GM18508 (cell line): ENCODE data around the gene SMIM20.

ENCODE experiments used
- ATAC-seq: cut with Tn5 transposase; IDR thresholded peaks from one replicate; pipeline ENCODE4 v1.9.1; 2021; ENCODE audit warnings: moderate number of reproducible peaks; ENCODE audit not compliant: insufficient read depth, unreplicated experiment

Gene SMIM20

GRCh38 chr4:25951390-25951952, 37.5 kb downstream of the SMIM20 start:
- ATAC-seq: no peak

GRCh38 chr4:25953740-25954139, 39.7 kb downstream of the SMIM20 start:
- ATAC-seq: no peak

- no peak for ATAC-seq
Measured at GRCh38 chr4:25954293-25954904, 40.4 kb downstream of the SMIM20 start.

GRCh38 chr4:25955705-25956104, 41.7 kb downstream of the SMIM20 start:
- ATAC-seq: no peak

GRCh38 chr4:25956260-25956659, 42.2 kb downstream of the SMIM20 start:
- no peak for ATAC-seq

- ATAC-seq: no peak
Measured at GRCh38 chr4:25958110-25958509, 44.1 kb downstream of the SMIM20 start.

- ATAC-seq: no peak
Measured at GRCh38 chr4:25962393-25962792, 48.4 kb downstream of the SMIM20 start.

- ATAC-seq: no peak
Measured at GRCh38 chr4:25965629-25966028, 51.6 kb downstream of the SMIM20 start.

GRCh38 chr4:25966171-25966570, 52.2 kb downstream of the SMIM20 start:
- no peak for ATAC-seq

- ATAC-seq: no peak
Measured at GRCh38 chr4:25969374-25970155, 55.5 kb downstream of the SMIM20 start.

- peak; percentile 42 for ATAC-seq
Measured at GRCh38 chr4:25970226-25970675, 56.2 kb downstream of the SMIM20 start.

- no peak for ATAC-seq
Measured at GRCh38 chr4:25970691-25971432, 56.8 kb downstream of the SMIM20 start.

- ATAC-seq: no peak
Measured at GRCh38 chr4:25972366-25972765, 58.3 kb downstream of the SMIM20 start.

- no peak for ATAC-seq
Measured at GRCh38 chr4:25972984-25973745, 59.1 kb downstream of the SMIM20 start.

- no peak for ATAC-seq
Measured at GRCh38 chr4:25976780-25977179, 62.8 kb downstream of the SMIM20 start.

- no peak for ATAC-seq
Measured at GRCh38 chr4:25977397-25978170, 63.6 kb downstream of the SMIM20 start.

- no peak for ATAC-seq
Measured at GRCh38 chr4:25978327-25978726, 64.3 kb downstream of the SMIM20 start.
